ENCODE data around the gene ANLN. TPM values are rescaled to one million over a fixed set of nuclear protein-coding genes. Genes with fewer than 3 reads are reported as not detected.

ANLN gene
- total and polyA plus RNA-seq, 2 donors: 3.1 to 28.8 TPM

- over 99% methylated on average over 4 of the region's 4 CpGs for WGBS
Measured at GRCh38 chr7:36448781-36449379, 59.2 kb downstream of the ANLN start.

GRCh38 chr7:36449685-36450084 lies 60.0 kb downstream of the ANLN start:
- Histone ChIP-seq H3K4me1 (ENCODE audit: control insufficient read depth in 2 of 2, insufficient read depth in 2 of 2, low read length in 2 of 2) (no peaks in the 10 kb centered on the region), H3K27me3 (ENCODE audit: control insufficient read depth in 2 of 2, insufficient read depth in 1 of 2, low read length in 1 of 2) (no peaks in the 10 kb centered on the region), H3K4me3 (ENCODE audit: low read length in 2 of 2) (no peak overlapping the region), H3K36me3 (ENCODE audit: control insufficient read depth in 2 of 2, insufficient read depth in 2 of 2, low read length in 1 of 2) (peaks cover 21 to 75% of the 10 kb centered on the region in 2 donors), H3K27ac (ENCODE audit: low read depth in 1 of 2, low read length in 1 of 2) (no peak overlapping the region), H3K9me3 (ENCODE audit: control insufficient read depth in 2 of 2, insufficient read depth in 1 of 2, low read length in 1 of 2) (no peaks in the 10 kb centered on the region)
- no peak for DNase-seq (ENCODE audit: low read depth in 6 of 9, low spot score in 9 of 9)
- WGBS: 99% methylated on average over 5 of the region's 5 CpGs

More at GRCh38 chr7:36448781-36449379, 59.2 kb downstream of the ANLN start:
- Histone ChIP-seq H3K4me3 (ENCODE audit: low read length in 2 of 2) (no peak overlapping the region), H3K27ac (ENCODE audit: low read depth in 1 of 2, low read length in 1 of 2) (no peak overlapping the region), H3K9me3 (ENCODE audit: control insufficient read depth in 2 of 2, insufficient read depth in 1 of 2, low read length in 1 of 2) (no peaks in the 10 kb centered on the region), H3K4me1 (ENCODE audit: control insufficient read depth in 2 of 2, insufficient read depth in 2 of 2, low read length in 2 of 2) (no peaks in the 10 kb centered on the region), H3K27me3 (ENCODE audit: control insufficient read depth in 2 of 2, insufficient read depth in 1 of 2, low read length in 1 of 2) (no peaks in the 10 kb centered on the region), H3K36me3 (ENCODE audit: control insufficient read depth in 2 of 2, insufficient read depth in 2 of 2, low read length in 1 of 2) (peaks cover 21 to 69% of the 10 kb centered on the region in 2 donors)
- DNase-seq (ENCODE audit: low read depth in 6 of 9, low spot score in 9 of 9): no peak

- Histone ChIP-seq H3K9me3 (ENCODE audit: control insufficient read depth in 2 of 2, insufficient read depth in 1 of 2, low read length in 1 of 2) (no peaks in the 10 kb centered on the region), H3K27me3 (ENCODE audit: control insufficient read depth in 2 of 2, insufficient read depth in 1 of 2, low read length in 1 of 2) (no peaks in the 10 kb centered on the region), H3K36me3 (ENCODE audit: control insufficient read depth in 2 of 2, insufficient read depth in 2 of 2, low read length in 1 of 2) (peaks cover 9 to 53% of the 10 kb centered on the region in 2 donors), H3K4me1 (ENCODE audit: control insufficient read depth in 2 of 2, insufficient read depth in 2 of 2, low read length in 2 of 2) (no peaks in the 10 kb centered on the region), H3K27ac (ENCODE audit: low read depth in 1 of 2, low read length in 1 of 2) (no peak overlapping the region), H3K4me3 (ENCODE audit: low read length in 2 of 2) (no peak overlapping the region)
- no peak for DNase-seq (ENCODE audit: low read depth in 6 of 9, low spot score in 9 of 9)
Measured at GRCh38 chr7:36453769-36454168, 64.1 kb downstream of the ANLN start.

- Histone ChIP-seq H3K9me3 (ENCODE audit: control insufficient read depth in 2 of 2, insufficient read depth in 1 of 2, low read length in 1 of 2) (no peaks in the 10 kb centered on the region), H3K4me3 (ENCODE audit: low read length in 2 of 2) (no peak overlapping the region), H3K27ac (ENCODE audit: low read depth in 1 of 2, low read length in 1 of 2) (no peak overlapping the region), H3K4me1 (ENCODE audit: control insufficient read depth in 2 of 2, insufficient read depth in 2 of 2, low read length in 2 of 2) (no peaks in the 10 kb centered on the region), H3K27me3 (ENCODE audit: control insufficient read depth in 2 of 2, insufficient read depth in 1 of 2, low read length in 1 of 2) (no peaks in the 10 kb centered on the region), H3K36me3 (ENCODE audit: control insufficient read depth in 2 of 2, insufficient read depth in 2 of 2, low read length in 1 of 2) (peaks cover 7 to 37% of the 10 kb centered on the region in 2 donors)
- DNase-seq (ENCODE audit: low read depth in 6 of 9, low spot score in 9 of 9): no peak
- WGBS: 95% methylated on average over 4 of the region's 4 CpGs
Measured at GRCh38 chr7:36455646-36456045, 66.0 kb downstream of the ANLN start.

GRCh38 chr7:36456138-36456537 lies 66.5 kb downstream of the ANLN start:
- Histone ChIP-seq H3K4me1 (ENCODE audit: control insufficient read depth in 2 of 2, insufficient read depth in 2 of 2, low read length in 2 of 2) (no peaks in the 10 kb centered on the region), H3K4me3 (ENCODE audit: low read length in 2 of 2) (no peak overlapping the region), H3K9me3 (ENCODE audit: control insufficient read depth in 2 of 2, insufficient read depth in 1 of 2, low read length in 1 of 2) (no peaks in the 10 kb centered on the region), H3K27ac (ENCODE audit: low read depth in 1 of 2, low read length in 1 of 2) (no peak overlapping the region), H3K36me3 (ENCODE audit: control insufficient read depth in 2 of 2, insufficient read depth in 2 of 2, low read length in 1 of 2) (peaks cover 2 to 32% of the 10 kb centered on the region in 2 donors), H3K27me3 (ENCODE audit: control insufficient read depth in 2 of 2, insufficient read depth in 1 of 2, low read length in 1 of 2) (no peaks in the 10 kb centered on the region)
- 99% methylated on average over 3 of the region's 3 CpGs for WGBS
- DNase-seq (ENCODE audit: low read depth in 6 of 9, low spot score in 9 of 9): no peak

- 97% methylated on average over 2 of the region's 2 CpGs for WGBS
- no peak for DNase-seq (ENCODE audit: low read depth in 6 of 9, low spot score in 9 of 9)
- H3K9me3 ChIP-seq (ENCODE audit: control insufficient read depth in 2 of 2, insufficient read depth in 1 of 2, low read length in 1 of 2): no peaks in the 10 kb centered on the region
- H3K4me1 ChIP-seq (ENCODE audit: control insufficient read depth in 2 of 2, insufficient read depth in 2 of 2, low read length in 2 of 2): no peaks in the 10 kb centered on the region
- H3K36me3 ChIP-seq (ENCODE audit: control insufficient read depth in 2 of 2, insufficient read depth in 2 of 2, low read length in 1 of 2): peaks cover 0 to 28% of the 10 kb centered on the region in 2 donors
- no peak overlapping the region for H3K4me3 ChIP-seq (ENCODE audit: low read length in 2 of 2)
- H3K27ac ChIP-seq (ENCODE audit: low read depth in 1 of 2, low read length in 1 of 2): no peak overlapping the region
- no peaks in the 10 kb centered on the region for H3K27me3 ChIP-seq (ENCODE audit: control insufficient read depth in 2 of 2, insufficient read depth in 1 of 2, low read length in 1 of 2)
Measured at GRCh38 chr7:36456548-36456947, 66.9 kb downstream of the ANLN start.

GRCh38 chr7:36459236-36459960 lies 69.7 kb downstream of the ANLN start:
- no peak for DNase-seq (ENCODE audit: low read depth in 6 of 9, low spot score in 9 of 9)
- no peaks in the 10 kb centered on the region for H3K27me3 ChIP-seq (ENCODE audit: control insufficient read depth in 2 of 2, insufficient read depth in 1 of 2, low read length in 1 of 2)
- peaks cover 0 to 5% of the 10 kb centered on the region in 2 donors for H3K36me3 ChIP-seq (ENCODE audit: control insufficient read depth in 2 of 2, insufficient read depth in 2 of 2, low read length in 1 of 2)
- H3K4me1 ChIP-seq (ENCODE audit: control insufficient read depth in 2 of 2, insufficient read depth in 2 of 2, low read length in 2 of 2): no peaks in the 10 kb centered on the region
- no peak overlapping the region for H3K27ac ChIP-seq (ENCODE audit: low read depth in 1 of 2, low read length in 1 of 2)
- no peaks in the 10 kb centered on the region for H3K9me3 ChIP-seq (ENCODE audit: control insufficient read depth in 2 of 2, insufficient read depth in 1 of 2, low read length in 1 of 2)
- WGBS: 96% methylated on average over 12 of the region's 12 CpGs
- H3K4me3 ChIP-seq (ENCODE audit: low read length in 2 of 2): no peak overlapping the region

GRCh38 chr7:36460811-36461429 lies 71.3 kb downstream of the ANLN start:
- Histone ChIP-seq H3K27ac (ENCODE audit: low read depth in 1 of 2, low read length in 1 of 2) (no peak overlapping the region), H3K36me3 (ENCODE audit: control insufficient read depth in 2 of 2, insufficient read depth in 2 of 2, low read length in 1 of 2) (no peaks in the 10 kb centered on the region), H3K9me3 (ENCODE audit: control insufficient read depth in 2 of 2, insufficient read depth in 1 of 2, low read length in 1 of 2) (no peaks in the 10 kb centered on the region), H3K4me3 (ENCODE audit: low read length in 2 of 2) (no peak overlapping the region), H3K27me3 (ENCODE audit: control insufficient read depth in 2 of 2, insufficient read depth in 1 of 2, low read length in 1 of 2) (no peaks in the 10 kb centered on the region), H3K4me1 (ENCODE audit: control insufficient read depth in 2 of 2, insufficient read depth in 2 of 2, low read length in 2 of 2) (no peaks in the 10 kb centered on the region)
- no peak for DNase-seq (ENCODE audit: low read depth in 6 of 9, low spot score in 9 of 9)
- 98% methylated on average over 8 of the region's 8 CpGs for WGBS

- WGBS: 96% methylated on average over 6 of the region's 6 CpGs
- H3K4me3 ChIP-seq (ENCODE audit: low read length in 2 of 2): no peak overlapping the region
- H3K4me1 ChIP-seq (ENCODE audit: control insufficient read depth in 2 of 2, insufficient read depth in 2 of 2, low read length in 2 of 2): no peaks in the 10 kb centered on the region
- H3K9me3 ChIP-seq (ENCODE audit: control insufficient read depth in 2 of 2, insufficient read depth in 1 of 2, low read length in 1 of 2): no peaks in the 10 kb centered on the region
- no peak for DNase-seq (ENCODE audit: low read depth in 6 of 9, low spot score in 9 of 9)
- H3K27me3 ChIP-seq (ENCODE audit: control insufficient read depth in 2 of 2, insufficient read depth in 1 of 2, low read length in 1 of 2): no peaks in the 10 kb centered on the region
- no peaks in the 10 kb centered on the region for H3K36me3 ChIP-seq (ENCODE audit: control insufficient read depth in 2 of 2, insufficient read depth in 2 of 2, low read length in 1 of 2)
- no peak overlapping the region for H3K27ac ChIP-seq (ENCODE audit: low read depth in 1 of 2, low read length in 1 of 2)
Measured at GRCh38 chr7:36462551-36463137, 73.0 kb downstream of the ANLN start.
